ENCODE measurements around the gene ENOX2. TPM values are rescaled to one million over a fixed set of nuclear protein-coding genes. Genes with fewer than 3 reads are reported as not detected.

Gene ENOX2
- total and polyA plus RNA-seq, 2 donors (not counting 1 experiment from before 2014, with no cell fraction given) = 5.1 to 18.8 TPM

- intact Hi-C loops (cut with micrococcal nuclease) = no loop called here
- no peak for ATAC-seq (ENCODE audit: low read depth)
- Histone ChIP-seq H3K4me2 (replicated peaks; ENCODE audit: low read depth, low read length, poor library complexity, severe bottlenecking) (no peak overlapping the region), H3K79me2 (ENCODE audit: control insufficient read depth, insufficient read depth, low read length) (no peaks in the 10 kb centered on the region), H3K9ac (ENCODE audit: low read length) (no peak overlapping the region), H3K27ac (ENCODE audit: low read length in 2 of 2) (no peak overlapping the region), H3K27me3 (replicated peaks in 1 of 4; ENCODE audit: control extremely low read depth in 1 of 4, control insufficient read depth in 3 of 4, insufficient read depth in 4 of 4, low read length in 3 of 4) (no peaks in the 10 kb centered on the region), H3K36me3 (replicated peaks in 1 of 2; ENCODE audit: control extremely low read depth in 1 of 2, control insufficient read depth in 1 of 2, extremely low read depth in 1 of 2, insufficient read depth in 2 of 2, low read length in 1 of 2) (no peaks in the 10 kb centered on the region), H2AFZ (ENCODE audit: insufficient read depth, low read depth, low read length, poor library complexity, severe bottlenecking) (no peak overlapping the region), H3K9me3 (ENCODE audit: control extremely low read depth in 1 of 3, control insufficient read depth in 2 of 3, insufficient read depth in 1 of 3, low read length in 2 of 3) (no peaks in the 10 kb centered on the region), H3K4me3 (ENCODE audit: control extremely low read depth in 1 of 5, extremely low read depth in 1 of 5, insufficient read depth in 1 of 5, low read depth in 2 of 5, low read length in 4 of 5) (no peak overlapping the region), H4K20me1 (ENCODE audit: control insufficient read depth, insufficient read depth, low read length, poor library complexity, severe bottlenecking) (no peaks in the 10 kb centered on the region), H3K4me1 (ENCODE audit: control insufficient read depth in 2 of 2, insufficient read depth in 2 of 2, low read length in 2 of 2) (no peaks in the 10 kb centered on the region)
- POLR2A ChIA-PET = no interaction called here
- no peak for DNase-seq
- CTCF ChIA-PET = no interaction called here
- H3K4me3 Mint-ChIP-seq = no peak overlapping the region
- no peaks in the 10 kb centered on the region for H3K9me3 Mint-ChIP-seq (ENCODE audit: insufficient read depth)
- WGBS (ENCODE audit: insufficient coverage) = no CpG with 5 or more reads among the region's 1 CpG
- no peaks in the 10 kb centered on the region for H3K27me3 Mint-ChIP-seq
- TF ChIP-seq, protein P1, sequence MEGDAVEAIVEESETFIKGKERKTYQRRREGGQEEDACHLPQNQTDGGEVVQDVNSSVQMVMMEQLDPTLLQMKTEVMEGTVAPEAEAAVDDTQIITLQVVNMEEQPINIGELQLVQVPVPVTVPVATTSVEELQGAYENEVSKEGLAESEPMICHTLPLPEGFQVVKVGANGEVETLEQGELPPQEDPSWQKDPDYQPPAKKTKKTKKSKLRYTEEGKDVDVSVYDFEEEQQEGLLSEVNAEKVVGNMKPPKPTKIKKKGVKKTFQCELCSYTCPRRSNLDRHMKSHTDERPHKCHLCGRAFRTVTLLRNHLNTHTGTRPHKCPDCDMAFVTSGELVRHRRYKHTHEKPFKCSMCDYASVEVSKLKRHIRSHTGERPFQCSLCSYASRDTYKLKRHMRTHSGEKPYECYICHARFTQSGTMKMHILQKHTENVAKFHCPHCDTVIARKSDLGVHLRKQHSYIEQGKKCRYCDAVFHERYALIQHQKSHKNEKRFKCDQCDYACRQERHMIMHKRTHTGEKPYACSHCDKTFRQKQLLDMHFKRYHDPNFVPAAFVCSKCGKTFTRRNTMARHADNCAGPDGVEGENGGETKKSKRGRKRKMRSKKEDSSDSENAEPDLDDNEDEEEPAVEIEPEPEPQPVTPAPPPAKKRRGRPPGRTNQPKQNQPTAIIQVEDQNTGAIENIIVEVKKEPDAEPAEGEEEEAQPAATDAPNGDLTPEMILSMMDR (IDR thresholded peaks at IDR 0.05) = no peak
- TF ChIP-seq EZH2 (IDR thresholded peaks at IDR 0.05; ENCODE audit: borderline replicate concordance, insufficient read depth, low read depth, low read length, poor library complexity, severe bottlenecking) = no peak
- H3K4me1 Mint-ChIP-seq = no peaks in the 10 kb centered on the region
- no peak overlapping the region for H3K27ac Mint-ChIP-seq
These were observed 45.8 kb downstream of the ENOX2 start for GRCh38 chrX:130857207-130857606.

DNA sequence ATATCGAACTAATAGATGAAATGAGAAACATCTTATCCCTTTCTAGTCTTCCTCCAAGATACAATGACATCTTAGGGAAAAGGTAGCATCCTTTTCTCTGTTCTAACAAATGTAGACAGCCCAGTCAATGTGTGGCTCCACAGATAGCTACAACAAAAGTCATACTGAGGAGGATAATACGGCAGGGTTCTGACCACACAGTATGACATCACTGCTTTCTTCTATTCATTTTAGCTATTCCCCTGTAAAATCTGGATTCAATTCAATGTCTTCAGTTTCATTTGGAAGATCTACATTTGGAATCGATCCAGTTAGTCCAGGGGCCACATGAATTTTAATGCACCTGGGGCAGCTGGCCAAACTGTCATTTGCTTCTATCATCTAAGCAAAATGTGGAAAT is 51.4 kb downstream of the ENOX2 start:
- H3K27ac Mint-ChIP-seq = no peak overlapping the region
- ATAC-seq (ENCODE audit: low read depth) = no peak
- Histone ChIP-seq H3K4me2 (replicated peaks; ENCODE audit: low read depth, low read length, poor library complexity, severe bottlenecking) (no peak overlapping the region), H2AFZ (ENCODE audit: insufficient read depth, low read depth, low read length, poor library complexity, severe bottlenecking) (no peak overlapping the region), H3K9me3 (ENCODE audit: control extremely low read depth in 1 of 3, control insufficient read depth in 2 of 3, insufficient read depth in 1 of 3, low read length in 2 of 3) (no peaks in the 10 kb centered on the region), H3K9ac (ENCODE audit: low read length) (no peak overlapping the region), H3K36me3 (replicated peaks in 1 of 2; ENCODE audit: control extremely low read depth in 1 of 2, control insufficient read depth in 1 of 2, extremely low read depth in 1 of 2, insufficient read depth in 2 of 2, low read length in 1 of 2) (no peaks in the 10 kb centered on the region), H3K4me3 (ENCODE audit: control extremely low read depth in 1 of 5, extremely low read depth in 1 of 5, insufficient read depth in 1 of 5, low read depth in 2 of 5, low read length in 4 of 5) (no peak overlapping the region), H3K27ac (ENCODE audit: low read length in 2 of 2) (no peak overlapping the region), H4K20me1 (ENCODE audit: control insufficient read depth, insufficient read depth, low read length, poor library complexity, severe bottlenecking) (no peaks in the 10 kb centered on the region), H3K27me3 (replicated peaks in 1 of 4; ENCODE audit: control extremely low read depth in 1 of 4, control insufficient read depth in 3 of 4, insufficient read depth in 4 of 4, low read length in 3 of 4) (no peaks in the 10 kb centered on the region), H3K79me2 (ENCODE audit: control insufficient read depth, insufficient read depth, low read length) (no peaks in the 10 kb centered on the region), H3K4me1 (ENCODE audit: control insufficient read depth in 2 of 2, insufficient read depth in 2 of 2, low read length in 2 of 2) (no peaks in the 10 kb centered on the region)
- H3K4me1 Mint-ChIP-seq = peaks cover 18% of the 10 kb centered on the region
- ChIA-PET POLR2A (no interaction called here), CTCF (no interaction called here)
- TF ChIP-seq, protein P1 (IDR thresholded peaks at IDR 0.05) = no peak
- TF ChIP-seq EZH2 (IDR thresholded peaks at IDR 0.05; ENCODE audit: borderline replicate concordance, insufficient read depth, low read depth, low read length, poor library complexity, severe bottlenecking) = no peak
- intact Hi-C loops (cut with micrococcal nuclease) = no loop called here
- H3K27me3 Mint-ChIP-seq = no peaks in the 10 kb centered on the region
- no peak for DNase-seq
- H3K9me3 Mint-ChIP-seq (ENCODE audit: insufficient read depth) = no peaks in the 10 kb centered on the region
- 100% methylated on average over 1 of the region's 3 CpGs for WGBS (ENCODE audit: insufficient coverage)
- no peak overlapping the region for H3K4me3 Mint-ChIP-seq
